Measurements from ENCODE around the gene MCEE. TPM values are rescaled to one million over a fixed set of nuclear protein-coding genes. Genes with fewer than 3 reads are reported as not detected.
"Not testable (repeated sequence)": the region's sequence is repeated elsewhere in the genome, so short reads cannot be mapped to it uniquely, and the experiment has no call there.

The MCEE gene
- total RNA-seq, 4 donors from 2014 or later, result 10.3 to 24.1 (median 18.6) TPM; not detected in 1

GRCh38 chr2:71102981-71103681 is 26.9 kb downstream of the MCEE start:
- H3K27me3 ChIP-seq, result no peaks in the 10 kb centered on the region
- in situ Hi-C loops (cut with MboI; ENCODE audit: low pct_ligation_motif_present in 1 of 4, low pct_unique_long_range_greater_than_20kb in 1 of 4, low sequenced_read_pairs in 3 of 4), result no loop called here
- WGBS, 2 donors (ENCODE audit: low coverage in 1 of 2), result 64 to 66% methylated on average over 3 to 6 of the region's 6 CpGs

GRCh38 chr2:71101656-71102055 is 28.4 kb downstream of the MCEE start:
- in situ Hi-C loops (cut with MboI; ENCODE audit: low pct_ligation_motif_present in 1 of 4, low pct_unique_long_range_greater_than_20kb in 1 of 4, low sequenced_read_pairs in 3 of 4) (no loop called here), intact Hi-C loops (cut with DNase I; ENCODE audit: low total_unique reads) (no loop called here)
- no peaks in the 10 kb centered on the region for H3K4me1 ChIP-seq
- no peaks in the 10 kb centered on the region for H3K36me3 ChIP-seq
- TF ChIP-seq POLR2A (IDR thresholded peaks at IDR 0.05) (no peak), POLR2AphosphoS5 (IDR thresholded peaks at IDR 0.05) (no peak), EP300 (IDR thresholded peaks at IDR 0.05; ENCODE audit: low read depth) (no peak), CTCF (IDR thresholded peaks at IDR 0.05) (no peak)
- no peak overlapping the region for H3K27ac ChIP-seq
- no peak overlapping the region for H3K4me3 ChIP-seq
- no peak for DNase-seq
- 38 to 43% methylated on average over 2 of the region's 2 CpGs for WGBS, 2 donors (ENCODE audit: low coverage in 1 of 2)
- H3K9me3 ChIP-seq, result no peaks in the 10 kb centered on the region
- no peaks in the 10 kb centered on the region for H3K27me3 ChIP-seq

More at GRCh38 chr2:71102981-71103681, 26.9 kb downstream of the MCEE start:
- TF ChIP-seq EP300 (IDR thresholded peaks at IDR 0.05; ENCODE audit: low read depth) (no peak), POLR2AphosphoS5 (IDR thresholded peaks at IDR 0.05) (no peak), CTCF (IDR thresholded peaks at IDR 0.05) (no peak), POLR2A (IDR thresholded peaks at IDR 0.05) (no peak)
- no peaks in the 10 kb centered on the region for H3K9me3 ChIP-seq
- no peak overlapping the region for H3K27ac ChIP-seq
- intact Hi-C loops (cut with DNase I; ENCODE audit: low total_unique reads), result no loop called here
- no peak for DNase-seq
- H3K4me3 ChIP-seq, result no peak overlapping the region
- no peaks in the 10 kb centered on the region for H3K36me3 ChIP-seq
- H3K4me1 ChIP-seq, result no peaks in the 10 kb centered on the region

- Histone ChIP-seq H3K27me3 (no peaks in the 10 kb centered on the region), H3K36me3 (no peaks in the 10 kb centered on the region), H3K4me3 (no peak overlapping the region), H3K27ac (no peak overlapping the region), H3K9me3 (no peaks in the 10 kb centered on the region), H3K4me1 (no peaks in the 10 kb centered on the region)
- no peak for TF ChIP-seq POLR2AphosphoS5 (IDR thresholded peaks at IDR 0.05)
- TF ChIP-seq POLR2A (IDR thresholded peaks at IDR 0.05), result no peak
- no peak for TF ChIP-seq EP300 (IDR thresholded peaks at IDR 0.05; ENCODE audit: low read depth)
- peak; percentile 63 to 71 (median 66) for TF ChIP-seq CTCF (IDR thresholded peaks at IDR 0.05)
- WGBS, 2 donors (ENCODE audit: low coverage in 1 of 2), result 0 to 7% methylated on average over 3 of the region's 3 CpGs
- in situ Hi-C loops (cut with MboI; ENCODE audit: low pct_ligation_motif_present in 1 of 4, low pct_unique_long_range_greater_than_20kb in 1 of 4, low sequenced_read_pairs in 3 of 4), result no loop called here
- intact Hi-C loops (cut with DNase I; ENCODE audit: low total_unique reads), result no loop called here
- DNase-seq, result peak; percentile 68
These were observed 29.6 kb downstream of the MCEE start for GRCh38 chr2:71100195-71100964.

- H3K27ac ChIP-seq; intact Hi-C loops (cut with DNase I; ENCODE audit: low total_unique reads); H3K9me3 ChIP-seq; H3K36me3 ChIP-seq; H3K4me1 ChIP-seq; H3K27me3 ChIP-seq; in situ Hi-C loops (cut with MboI; ENCODE audit: low pct_ligation_motif_present in 1 of 4, low pct_unique_long_range_greater_than_20kb in 1 of 4, low sequenced_read_pairs in 3 of 4); DNase-seq; H3K4me3 ChIP-seq: not testable (repeated sequence)
- WGBS, 2 donors (ENCODE audit: low coverage in 1 of 2), result 90 to 95% methylated on average over 2 to 26 of the region's 33 CpGs
These were observed 37.4 kb downstream of the MCEE start for GRCh38 chr2:71092491-71093260.

- WGBS, 2 donors (ENCODE audit: low coverage in 1 of 2), result 83% methylated on average over 9 of the region's 9 CpGs; no CpG with 5 or more reads in 1 of the 2 donors
- H3K27me3 ChIP-seq; H3K36me3 ChIP-seq; intact Hi-C loops (cut with DNase I; ENCODE audit: low total_unique reads); DNase-seq; H3K27ac ChIP-seq; in situ Hi-C loops (cut with MboI; ENCODE audit: low pct_ligation_motif_present in 1 of 4, low pct_unique_long_range_greater_than_20kb in 1 of 4, low sequenced_read_pairs in 3 of 4); H3K9me3 ChIP-seq; H3K4me3 ChIP-seq; H3K4me1 ChIP-seq: not testable (repeated sequence)
These were observed 38.2 kb downstream of the MCEE start for GRCh38 chr2:71091808-71092207.

GRCh38 chr2:71089475-71089874 is 40.6 kb downstream of the MCEE start:
- DNase-seq; H3K4me3 ChIP-seq; H3K27ac ChIP-seq; intact Hi-C loops (cut with DNase I; ENCODE audit: low total_unique reads); in situ Hi-C loops (cut with MboI; ENCODE audit: low pct_ligation_motif_present in 1 of 4, low pct_unique_long_range_greater_than_20kb in 1 of 4, low sequenced_read_pairs in 3 of 4); H3K4me1 ChIP-seq; H3K36me3 ChIP-seq; H3K27me3 ChIP-seq; H3K9me3 ChIP-seq: not testable (repeated sequence)
- WGBS, 2 donors (ENCODE audit: low coverage in 1 of 2), result 72 to 84% methylated on average over 12 to 14 of the region's 14 CpGs
